H1 (cell line): ENCODE results near the gene SPSB1. TPM values are rescaled to one million over a fixed set of nuclear protein-coding genes. Genes with fewer than 3 reads are reported as not detected.

Source experiments
- CTCF ChIA-PET: fragments of 300-600 bp; sonication (Branson Sonifier 250); formaldehyde crosslinking; loops from one replicate; lab custom pipeline; 2021; ENCODE audit not compliant: partially characterized antibody; lab: Charles Lee
- POLR2A ChIA-PET: fragments of 300-600 bp; sonication (Branson Sonifier 250); formaldehyde crosslinking; loops from one replicate; lab custom pipeline; 2021; ENCODE audit warnings: inconsistent platforms; ENCODE audit not compliant: partially characterized antibody; lab: Charles Lee
- DNase-seq, 2 experiments: peaks; one replicate each; pipeline versions ENCODE4 v3.0.0 to v3.0.0-alpha.2; 2010 to 2022; ENCODE audit warnings: low spot score in 2 of 2, low read depth in 1 of 2, mixed read lengths in 1 of 2
- FAIRE-seq: peaks from 2 replicates; lab custom pipeline; 2011; peaks lifted over from hg19 to GRCh38; lab: Jason Lieb, UNC
- H2AFZ ChIP-seq: 2 replicates; pipeline ENCODE4 v1.8.1; 2012; ENCODE audit warnings: low read length, inconsistent platforms
- H2AK5ac ChIP-seq: 2 replicates; pipeline ENCODE4 v1.6.1; 2013; ENCODE audit warnings: low read depth, low read length
- H2BK120ac ChIP-seq: replicated peaks from 2 replicates; pipeline ENCODE3; 2013; ENCODE audit warnings: low read depth, low read length, inconsistent platforms
- H2BK12ac ChIP-seq: 2 replicates; pipeline ENCODE4 v1.6.1; 2013; ENCODE audit warnings: low read depth, low read length
- H2BK15ac ChIP-seq: 2 replicates; pipeline ENCODE4 v1.6.1; 2013; ENCODE audit warnings: low read length
- H2BK20ac ChIP-seq: 2 replicates; pipeline ENCODE4 v1.6.1; 2013; ENCODE audit warnings: low read length
- H2BK5ac ChIP-seq: 2 replicates; pipeline ENCODE4 v1.6.1; 2013; ENCODE audit warnings: low read depth, low read length
- H3K14ac ChIP-seq: 2 replicates; pipeline ENCODE4 v1.6.1; 2013; ENCODE audit warnings: inconsistent platforms; ENCODE audit not compliant: insufficient read length
- H3K18ac ChIP-seq: 2 replicates; pipeline ENCODE4 v1.6.1; 2013; ENCODE audit warnings: low read length; ENCODE audit errors: extremely low read depth
- H3K23ac ChIP-seq: 2 replicates; pipeline ENCODE4 v1.6.1; 2013; ENCODE audit warnings: inconsistent platforms; ENCODE audit not compliant: insufficient read length
- H3K23me2 ChIP-seq: 2 replicates; pipeline ENCODE4 v1.6.1; 2013; ENCODE audit warnings: low read depth, low read length
- H3K27ac ChIP-seq: 2 replicates; pipeline ENCODE4 v1.6.1; 2011; ENCODE audit warnings: low read depth, low read length, inconsistent platforms
- H3K27me3 ChIP-seq, 4 experiments: replicated peaks in 1 of 4; 1 replicate in 1 of 4; 2 replicates in 3 of 4; pipeline versions ENCODE4 v1.6.1 to v1.8.1; 2011 to 2013; ENCODE audit warnings: low read length in 3 of 4, mild to moderate bottlenecking in 3 of 4, inconsistent platforms in 2 of 4, mixed read lengths in 2 of 4, moderate library complexity in 1 of 4; ENCODE audit not compliant: control insufficient read depth in 3 of 4, insufficient read depth in 3 of 4; ENCODE audit errors: extremely low read depth in 1 of 4
- H3K36me3 ChIP-seq, 4 experiments: 2 replicates each; pipeline versions ENCODE4 v1.6.1 to v1.8.1; 2011 to 2013; ENCODE audit warnings: mild to moderate bottlenecking in 4 of 4, low read length in 3 of 4, moderate library complexity in 2 of 4, control low read depth in 1 of 4, inconsistent platforms in 1 of 4; ENCODE audit not compliant: insufficient read depth in 4 of 4, control insufficient read depth in 2 of 4
- H3K4ac ChIP-seq: replicated peaks from 2 replicates; pipeline ENCODE3; 2013; ENCODE audit warnings: low read length, low read depth, mixed read lengths, inconsistent platforms; ENCODE audit not compliant: insufficient read length
- H3K4me1 ChIP-seq, 4 experiments: replicated peaks in 1 of 4; 1 replicate in 1 of 4; 2 replicates in 3 of 4; pipeline versions ENCODE4 v1.6.1 to v1.8.1; 2011 to 2013; ENCODE audit warnings: low read length in 3 of 4, inconsistent platforms in 2 of 4, mixed read lengths in 1 of 4; ENCODE audit not compliant: insufficient read depth in 4 of 4, control insufficient read depth in 3 of 4
- H3K4me2 ChIP-seq, 2 experiments: 2 replicates each; pipeline versions ENCODE4 v1.6.1 to v1.8.1; 2011 to 2013; ENCODE audit warnings: low read depth in 2 of 2, low read length in 2 of 2, control low read depth in 1 of 2, inconsistent platforms in 1 of 2, mild to moderate bottlenecking in 1 of 2; ENCODE audit not compliant: insufficient read depth in 1 of 2
- H3K4me3 ChIP-seq, 4 experiments: fragments of 200-600, 300-600 bp in 1 of 4; sonication (generic), shearing (Covaris generic), sonication (Bioruptor Twin) in 1 of 4; 2 replicates each; pipeline versions ENCODE4 v1.5.1 to v1.8.1; 2011 to 2016; ENCODE audit warnings: low read length in 4 of 4, low read depth in 3 of 4, control low read depth in 2 of 4, inconsistent platforms in 2 of 4, mild to moderate bottlenecking in 2 of 4, mixed read lengths in 1 of 4, moderate library complexity in 1 of 4; ENCODE audit not compliant: insufficient read depth in 2 of 4; ENCODE audit errors: extremely low read depth in 1 of 4
- H3K56ac ChIP-seq: replicated peaks from 2 replicates; pipeline ENCODE3; 2013; ENCODE audit warnings: low read depth, mild to moderate bottlenecking, mixed read lengths, low read length, inconsistent platforms; ENCODE audit not compliant: insufficient read length
- H3K79me1 ChIP-seq: 2 replicates; pipeline ENCODE4 v1.6.1; 2013; ENCODE audit warnings: low read depth, low read length, control low read depth
- H3K79me2 ChIP-seq, 2 experiments: 2 replicates each; pipeline versions ENCODE4 v1.6.1 to v1.8.1; 2012 to 2013; ENCODE audit warnings: low read length in 2 of 2, mild to moderate bottlenecking in 2 of 2, inconsistent platforms in 1 of 2; ENCODE audit not compliant: insufficient read depth in 2 of 2, control insufficient read depth in 1 of 2
- H3K9ac ChIP-seq, 4 experiments: replicated peaks in 1 of 4; 1 replicate in 1 of 4; 2 replicates in 3 of 4; pipeline versions ENCODE4 v1.6.1 to v1.8.1; 2011 to 2013; ENCODE audit warnings: low read depth in 3 of 4, low read length in 3 of 4, control low read depth in 2 of 4, mild to moderate bottlenecking in 2 of 4, moderate library complexity in 2 of 4, inconsistent platforms in 1 of 4; ENCODE audit errors: extremely low read depth in 1 of 4
- H3K9me3 ChIP-seq, 2 experiments: 2 replicates each; pipeline versions ENCODE4 v1.6.1 to v1.8.1; 2012 to 2013; ENCODE audit warnings: mild to moderate bottlenecking in 2 of 2, moderate library complexity in 2 of 2, control low read depth in 1 of 2, inconsistent platforms in 1 of 2, low read depth in 1 of 2, low read length in 1 of 2, mixed read lengths in 1 of 2; ENCODE audit not compliant: insufficient read depth in 2 of 2
- H4K20me1 ChIP-seq, 2 experiments: replicated peaks in 1 of 2; 2 replicates each; pipeline versions ENCODE3 to v1.8.1; 2011 to 2013; ENCODE audit warnings: inconsistent platforms in 2 of 2, low read length in 2 of 2, mild to moderate bottlenecking in 1 of 2; ENCODE audit not compliant: insufficient read depth in 2 of 2, control insufficient read depth in 1 of 2
- H4K5ac ChIP-seq: 2 replicates; pipeline ENCODE4 v1.6.1; 2013; ENCODE audit warnings: low read length, low read depth, mixed read lengths, inconsistent platforms; ENCODE audit not compliant: insufficient read length
- H4K8ac ChIP-seq: 2 replicates; pipeline ENCODE4 v1.8.0; 2013; ENCODE audit warnings: mild to moderate bottlenecking, moderate library complexity, low read length, inconsistent platforms; ENCODE audit not compliant: insufficient read depth; ENCODE audit errors: extremely low read depth
- H4K91ac ChIP-seq: replicated peaks from 2 replicates; pipeline ENCODE3; 2013; ENCODE audit warnings: low read length, mixed read lengths, inconsistent platforms; ENCODE audit not compliant: insufficient read length
- BRCA1 ChIP-seq: IDR thresholded peaks from 2 replicates; pipeline ENCODE4 v1.6.1; 2012; ENCODE audit warnings: low read depth, low read length, improper control_type of control experiment
- JUN ChIP-seq: IDR thresholded peaks from 2 replicates; pipeline ENCODE4 v1.6.1; 2011; ENCODE audit warnings: low read depth, mild to moderate bottlenecking, improper control_type of control experiment, low read length
- KDM1A ChIP-seq: fragments of 200-600, 300-600 bp; sonication (generic); IDR thresholded peaks from 2 replicates; pipeline ENCODE4 v1.7.1; 2016; ENCODE audit warnings: mild to moderate bottlenecking, low read length, borderline replicate concordance
- RBBP5 ChIP-seq: IDR thresholded peaks from 2 replicates; pipeline ENCODE4 v1.7.1; 2012; ENCODE audit warnings: low read depth, mild to moderate bottlenecking, inconsistent platforms, low read length, moderate library complexity, borderline replicate concordance
- RXRA ChIP-seq: IDR thresholded peaks from 2 replicates; pipeline ENCODE4 v1.6.1; 2011; ENCODE audit warnings: low read depth, mild to moderate bottlenecking, low read length, moderate library complexity; ENCODE audit not compliant: insufficient read depth
- SIRT6 ChIP-seq: IDR thresholded peaks from one replicate; pipeline ENCODE4 v1.7.1; 2012; ENCODE audit warnings: low read length, inconsistent platforms
- SP2 ChIP-seq: IDR thresholded peaks from 2 replicates; pipeline ENCODE4 v1.6.1; 2012; ENCODE audit warnings: mild to moderate bottlenecking, low read length, inconsistent platforms
- TCF12 ChIP-seq: IDR thresholded peaks from 2 replicates; pipeline ENCODE4 v1.6.1; 2011; ENCODE audit warnings: low read depth, mild to moderate bottlenecking, low read length
- WGBS, 2 experiments: shearing (Covaris generic) in 1 of 2; methylation state at CpG; one replicate each; pipeline versions ENCODE4 v1.1.6 to v1.1.7; 2013 to 2015; ENCODE audit warnings: low lambda C conversion rate in 2 of 2, mixed read lengths in 2 of 2, inconsistent platforms in 1 of 2, low coverage in 1 of 2, missing lambda C conversion rate in 1 of 2; ENCODE audit not compliant: insufficient replicate concordance in 2 of 2, insufficient coverage in 1 of 2, insufficient read length in 1 of 2; ENCODE audit errors: extremely low coverage in 1 of 2, missing lambda C conversion rate in 1 of 2; 5-methylcytosine and 5-hydroxymethylcytosine counted together
- polyA plus RNA-seq, 7 experiments: library from polyadenylated mRNA; depleted of rRNA in 3 of 7; stranded (reverse) in 5 of 7; unstranded in 2 of 7; fragments of >200 nt in 5 of 7; fragments of 200-250 nt in 2 of 7; gene quantifications; 1 replicate in 5 of 7; 2 replicates in 1 of 7; 4 replicates in 1 of 7; pipeline versions ENCODE4 v1.2.1 to v1.2.3, GENCODE V29; 2011 to 2013; ENCODE audit warnings: missing spikeins in 2 of 7, mixed read lengths in 2 of 7
- total RNA-seq: library from RNA; stranded (reverse); fragmentation: NEBNext Ultra II Directional; extraction: Animal tissue kit (Norgen Biotek cat#: 25700); gene quantifications from 2 replicates; pipeline ENCODE4 v1.2.1, GENCODE V29; 2021
- TF ChIP-seq, protein P1 (sequence below): IDR thresholded peaks from 2 replicates; pipeline ENCODE4 v1.6.1; 2011; ENCODE audit warnings: low read length, improper control_type of control experiment

The SPSB1 gene
- total and polyA plus RNA-seq, 2 of the 8 experiments (the other 6 are each of a cell fraction or from before 2014, with no cell fraction given): 5.3 to 6.4 TPM

DNA sequence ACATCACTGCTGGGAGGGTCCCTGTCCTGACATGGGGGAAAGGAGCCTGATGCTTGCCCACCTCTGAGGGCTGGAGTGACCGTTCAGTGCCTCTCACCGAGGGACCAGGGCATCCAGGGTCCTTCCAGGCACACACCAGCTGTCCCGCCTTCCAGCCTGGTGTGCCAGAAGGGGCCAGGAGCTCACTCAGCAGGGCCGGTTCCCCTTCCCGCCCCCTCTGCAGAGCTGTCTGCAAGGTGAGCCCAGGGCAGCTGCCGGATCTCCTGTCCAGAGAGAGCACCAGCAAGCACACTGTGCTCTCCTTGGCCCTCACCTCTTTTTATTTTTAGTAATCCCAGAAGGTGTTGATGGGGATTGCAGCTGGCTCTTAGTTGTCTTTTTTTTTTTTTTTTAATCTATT lies 41.2 kb upstream of the SPSB1 start:
- FAIRE-seq (no peak), DNase-seq (no peak)
- peaks cover 17 to 37% (median 30%) of the 10 kb centered on the region in 4 experiments for H3K4me1 ChIP-seq
- no peak overlapping the region for H3K4me2 ChIP-seq
- H3K18ac ChIP-seq: peak overlapping the region; percentile 65; the same call in 1 of the 2 replicates
- H2AK5ac ChIP-seq: 0 out of 2 replicates have a peak overlapping the region, but pooled peaks have one; percentile 7
- H3K9ac ChIP-seq: no peak overlapping the region
- H3K79me2 ChIP-seq: no peaks in the 10 kb centered on the region
- no peaks in the 10 kb centered on the region for H3K79me1 ChIP-seq
- ChIA-PET POLR2A (interaction anchor here (1.1 to 2.1 kb wide), 2 partner anchors 10 to 225 kb away, joined by 3 to 4 read pairs; partner anchors contain the start of gene SLC2A7), CTCF (interaction anchor here (0.5 to 12.2 kb wide), 15 partner anchors 9 to 211 kb away, joined by 3 to 127 read pairs (median 3); partner anchors contain the start of gene H6PD)
- H4K8ac ChIP-seq: peak overlapping the region; percentile 28; the same call in 1 of the 2 replicates
- H2BK12ac ChIP-seq: peak overlapping the region; percentile 32; the same call in 1 of the 2 replicates
- no peak overlapping the region for H3K23ac ChIP-seq
- 0 out of 2 replicates have a peak, but pooled peaks cover 2% of the 10 kb centered on the region for H3K23me2 ChIP-seq
- peak overlapping the region; percentile 44 for H4K91ac ChIP-seq
- H2BK20ac ChIP-seq: 0 out of 2 replicates have a peak overlapping the region, but pooled peaks have one; percentile 3
- H3K56ac ChIP-seq: no peak overlapping the region
- no peak for TF ChIP-seq TCF12
- no peak for TF ChIP-seq RXRA
- no peak for TF ChIP-seq RBBP5
- TF ChIP-seq KDM1A: no peak
- TF ChIP-seq BRCA1: no peak
- no peak for TF ChIP-seq SIRT6
- TF ChIP-seq SP2: no peak
- no peak for TF ChIP-seq JUN
- TF ChIP-seq, protein P1, sequence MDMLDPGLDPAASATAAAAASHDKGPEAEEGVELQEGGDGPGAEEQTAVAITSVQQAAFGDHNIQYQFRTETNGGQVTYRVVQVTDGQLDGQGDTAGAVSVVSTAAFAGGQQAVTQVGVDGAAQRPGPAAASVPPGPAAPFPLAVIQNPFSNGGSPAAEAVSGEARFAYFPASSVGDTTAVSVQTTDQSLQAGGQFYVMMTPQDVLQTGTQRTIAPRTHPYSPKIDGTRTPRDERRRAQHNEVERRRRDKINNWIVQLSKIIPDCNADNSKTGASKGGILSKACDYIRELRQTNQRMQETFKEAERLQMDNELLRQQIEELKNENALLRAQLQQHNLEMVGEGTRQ: no peak
- H3K27me3 ChIP-seq: no peaks in the 10 kb centered on the region
- H4K20me1 ChIP-seq: peaks cover 0 to 1% of the 10 kb centered on the region in 2 experiments
- H4K5ac ChIP-seq: no peak overlapping the region
- H2BK5ac ChIP-seq: no peak overlapping the region
- no peak overlapping the region for H2BK120ac ChIP-seq
- H3K36me3 ChIP-seq: no peaks in the 10 kb centered on the region
- H3K4me3 ChIP-seq: no peak overlapping the region
- H3K27ac ChIP-seq: no peak overlapping the region
- no peaks in the 10 kb centered on the region for H3K9me3 ChIP-seq
- WGBS, 2 experiments: 79% methylated on average over 6 of the region's 6 CpGs; no CpG with 5 or more reads in 1 of the 2 experiments
- H3K14ac ChIP-seq: no peak overlapping the region
- H3K4ac ChIP-seq: no peak overlapping the region
- peak overlapping the region; percentile 25; the same call in 1 of the 2 replicates for H2BK15ac ChIP-seq
- H2AFZ ChIP-seq: no peak overlapping the region
